GM19324 (cell line): ENCODE results near the gene ACOX3.
A peak's percentile ranks its signal among the peaks of the same experiment; 100 is the strongest.
"Not testable (repeated sequence)": the region's sequence is repeated elsewhere in the genome, so short reads cannot be mapped to it uniquely, and the experiment has no call there.

Experiments
- ATAC-seq: cut with Tn5 transposase; IDR thresholded peaks from one replicate; pipeline ENCODE4 v1.9.1; 2021; ENCODE audit warnings: mild to moderate bottlenecking, moderate library complexity; ENCODE audit not compliant: unreplicated experiment, low FRiP score

ACOX3 gene

GRCh38 chr4:8435656-8436121, 4.8 kb downstream of the ACOX3 start:
- peak; percentile 62 for ATAC-seq

- no peak for ATAC-seq
Observed at GRCh38 chr4:8434251-8435073, 6.1 kb downstream of the ACOX3 start.

- no peak for ATAC-seq
Observed at GRCh38 chr4:8433136-8433535, 7.4 kb downstream of the ACOX3 start.

GRCh38 chr4:8431553-8431952, 9.0 kb downstream of the ACOX3 start:
- ATAC-seq = no peak

- peak; percentile 98 for ATAC-seq
Observed at GRCh38 chr4:8428288-8429097, 12.0 kb downstream of the ACOX3 start.

GRCh38 chr4:8427761-8428287, 12.7 kb downstream of the ACOX3 start:
- ATAC-seq = peak; percentile 58

- no peak for ATAC-seq
Observed at GRCh38 chr4:8427262-8427661, 13.3 kb downstream of the ACOX3 start.

- no peak for ATAC-seq
Observed at GRCh38 chr4:8422786-8423185, 17.7 kb downstream of the ACOX3 start.

GRCh38 chr4:8422327-8422726, 18.2 kb downstream of the ACOX3 start:
- ATAC-seq = no peak

- not testable (repeated sequence) for ATAC-seq
Observed at GRCh38 chr4:8420151-8420550, 20.4 kb downstream of the ACOX3 start.

- ATAC-seq = peak; percentile 62
Observed at GRCh38 chr4:8419222-8420041, 21.1 kb downstream of the ACOX3 start.

GRCh38 chr4:8417071-8417614, 23.4 kb downstream of the ACOX3 start:
- no peak for ATAC-seq

- no peak for ATAC-seq
Observed at GRCh38 chr4:8414377-8414776, 26.1 kb downstream of the ACOX3 start.

- no peak for ATAC-seq
Observed at GRCh38 chr4:8412288-8412687, 28.2 kb downstream of the ACOX3 start.

GRCh38 chr4:8411351-8412180, 29.0 kb downstream of the ACOX3 start:
- ATAC-seq = no peak

GRCh38 chr4:8410641-8411271, 29.8 kb downstream of the ACOX3 start:
- ATAC-seq = no peak

GRCh38 chr4:8410066-8410625, 30.4 kb downstream of the ACOX3 start:
- ATAC-seq = no peak

- no peak for ATAC-seq
Observed at GRCh38 chr4:8409264-8410065, 31.1 kb downstream of the ACOX3 start.
